Ishikawa (cell line): Measurements from ENCODE around the gene CD82.

Experiments
- CEBPB ChIP-seq: IDR thresholded peaks from 2 replicates; pipeline ENCODE4 v1.6.1; 2012
- CREB1 ChIP-seq: IDR thresholded peaks from 2 replicates; pipeline ENCODE4 v1.6.1; 2012; ENCODE audit warnings: low read depth
- EGR1 ChIP-seq: IDR thresholded peaks from 2 replicates; pipeline ENCODE4 v1.6.1; 2012
- EP300 ChIP-seq: IDR thresholded peaks from 2 replicates; pipeline ENCODE4 v1.6.1; 2012; ENCODE audit warnings: borderline replicate concordance
- FOXM1 ChIP-seq: IDR thresholded peaks from 2 replicates; pipeline ENCODE4 v1.6.1; 2012; ENCODE audit warnings: low read depth, borderline replicate concordance
- NFIC ChIP-seq: IDR thresholded peaks from 2 replicates; pipeline ENCODE4 v1.6.1; 2012
- RAD21 ChIP-seq: IDR thresholded peaks from 2 replicates; pipeline ENCODE4 v1.6.1; 2012; ENCODE audit warnings: low read depth
- REST ChIP-seq: IDR thresholded peaks from 2 replicates; pipeline ENCODE4 v1.6.1; 2012; ENCODE audit warnings: low read depth, mild to moderate bottlenecking
- TAF1 ChIP-seq: IDR thresholded peaks from 2 replicates; pipeline ENCODE4 v1.6.1; 2012; ENCODE audit warnings: low read depth, mild to moderate bottlenecking
- TCF12 ChIP-seq: IDR thresholded peaks from 2 replicates; pipeline ENCODE4 v1.6.1; 2012; ENCODE audit warnings: low read depth
- TEAD4 ChIP-seq: IDR thresholded peaks from 2 replicates; pipeline ENCODE4 v1.6.1; 2012
- USF1 ChIP-seq: IDR thresholded peaks from 2 replicates; pipeline ENCODE4 v1.6.1; 2012
- YY1 ChIP-seq: IDR thresholded peaks from 2 replicates; pipeline ENCODE4 v1.6.1; 2012; ENCODE audit warnings: low read depth
- ZBTB7A ChIP-seq: IDR thresholded peaks from 2 replicates; pipeline ENCODE4 v1.6.1; 2012; ENCODE audit warnings: low read depth
- TF ChIP-seq, protein P1 (sequence below): IDR thresholded peaks from 2 replicates; pipeline ENCODE4 v1.6.1; 2012

Gene CD82

DNA sequence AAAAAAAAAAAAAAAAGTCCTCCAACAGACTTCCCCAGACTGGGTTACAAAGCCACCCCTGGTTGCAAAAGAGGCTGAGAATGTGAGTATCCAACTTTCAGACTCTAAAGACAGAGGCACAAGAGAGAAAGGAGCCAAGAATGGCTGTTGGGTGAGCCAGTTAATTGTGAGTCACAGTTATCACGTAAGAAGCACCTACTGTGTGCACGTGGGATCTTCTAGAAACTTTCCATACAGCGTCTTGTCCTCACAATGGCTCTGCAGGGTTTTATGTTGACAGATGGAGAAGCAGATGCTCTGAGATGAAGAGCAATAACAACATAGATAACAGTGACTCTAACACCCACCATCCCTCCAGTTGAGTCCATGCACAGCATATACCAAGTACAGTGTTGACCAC is 41.0 kb downstream of the CD82 start:
- TF ChIP-seq CREB1 (no peak), ZBTB7A (no peak), USF1 (no peak), TEAD4 (no peak), NFIC (no peak), TAF1 (no peak), YY1 (no peak), FOXM1 (no peak), EP300 (no peak), EGR1 (no peak), RAD21 (no peak)
- TF ChIP-seq, protein P1, sequence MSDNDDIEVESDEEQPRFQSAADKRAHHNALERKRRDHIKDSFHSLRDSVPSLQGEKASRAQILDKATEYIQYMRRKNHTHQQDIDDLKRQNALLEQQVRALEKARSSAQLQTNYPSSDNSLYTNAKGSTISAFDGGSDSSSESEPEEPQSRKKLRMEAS: no peak

DNA sequence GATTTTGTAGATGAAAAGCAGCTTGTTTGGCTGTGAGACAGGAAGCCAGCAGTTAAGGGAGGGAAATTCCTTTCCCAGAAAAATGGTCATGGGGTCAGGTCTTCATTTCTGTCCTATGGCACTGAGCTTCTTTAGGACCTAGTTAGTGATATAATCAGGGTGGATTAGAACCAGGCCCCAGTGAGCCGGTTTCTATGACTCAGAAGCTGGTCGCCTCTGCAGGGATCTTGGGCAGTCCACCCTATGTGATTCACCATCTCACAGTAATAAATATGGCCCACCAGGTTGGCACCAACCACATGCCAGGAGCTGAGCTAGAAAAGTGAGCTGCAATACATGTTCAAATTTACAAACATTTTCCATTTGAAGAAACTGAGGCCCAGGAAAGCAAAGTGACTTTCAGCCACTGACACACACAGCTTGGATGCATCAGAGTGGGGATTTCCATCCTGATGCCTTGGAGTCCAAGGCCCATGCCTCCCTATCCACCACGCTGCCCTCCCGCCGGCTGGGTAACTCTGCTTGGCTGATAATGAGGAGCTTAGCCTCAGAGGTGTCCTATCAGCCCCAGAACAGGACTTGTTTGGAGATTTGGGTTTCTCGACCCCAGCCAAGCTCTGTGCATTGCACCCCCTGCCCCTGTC is 42.0 kb downstream of the CD82 start:
- TF ChIP-seq USF1: no peak
- TF ChIP-seq TAF1: no peak
- no peak for TF ChIP-seq RAD21
- TF ChIP-seq YY1: no peak
- no peak for TF ChIP-seq FOXM1
- TF ChIP-seq, protein P1: no peak
- TF ChIP-seq CREB1: no peak
- no peak for TF ChIP-seq EP300
- TF ChIP-seq REST: no peak
- no peak for TF ChIP-seq TCF12
- no peak for TF ChIP-seq CEBPB
- no peak for TF ChIP-seq NFIC
- TF ChIP-seq ZBTB7A: no peak
- TF ChIP-seq TEAD4: no peak
- no peak for TF ChIP-seq EGR1

GRCh38 chr11:44607987-44608386 is 42.5 kb downstream of the CD82 start:
- TF ChIP-seq EP300: no peak
- TF ChIP-seq NFIC: peak; percentile 35; the same call in 1 of the 2 replicates
- peak; percentile 77 for TF ChIP-seq CEBPB
- TF ChIP-seq TAF1: no peak

DNA sequence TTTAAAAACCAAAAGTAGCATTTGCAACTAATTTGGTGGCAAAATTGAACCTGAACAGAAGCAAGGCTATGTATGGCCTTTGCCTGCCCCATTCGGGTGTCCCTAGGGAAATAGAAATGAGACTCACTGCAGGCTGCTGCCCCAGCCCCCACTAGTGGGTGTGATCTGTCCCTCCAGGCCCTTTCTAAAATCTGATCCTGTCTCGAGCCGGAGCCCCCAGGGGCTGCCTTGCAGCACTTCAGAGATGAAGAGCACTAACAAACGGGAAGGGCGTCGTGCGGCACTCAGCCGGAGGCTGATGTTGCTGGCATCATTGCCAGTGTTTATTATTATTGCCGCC is 43.2 kb downstream of the CD82 start:
- no peak for TF ChIP-seq REST
- no peak for TF ChIP-seq ZBTB7A
- TF ChIP-seq TAF1: no peak
- TF ChIP-seq, protein P1: no peak
- no peak for TF ChIP-seq YY1
- TF ChIP-seq TCF12: no peak
- no peak for TF ChIP-seq NFIC
- TF ChIP-seq EGR1: no peak
- TF ChIP-seq CEBPB: no peak
- no peak for TF ChIP-seq TEAD4
- TF ChIP-seq RAD21: no peak
- no peak for TF ChIP-seq CREB1
- no peak for TF ChIP-seq FOXM1
- no peak for TF ChIP-seq EP300
- TF ChIP-seq USF1: no peak

DNA sequence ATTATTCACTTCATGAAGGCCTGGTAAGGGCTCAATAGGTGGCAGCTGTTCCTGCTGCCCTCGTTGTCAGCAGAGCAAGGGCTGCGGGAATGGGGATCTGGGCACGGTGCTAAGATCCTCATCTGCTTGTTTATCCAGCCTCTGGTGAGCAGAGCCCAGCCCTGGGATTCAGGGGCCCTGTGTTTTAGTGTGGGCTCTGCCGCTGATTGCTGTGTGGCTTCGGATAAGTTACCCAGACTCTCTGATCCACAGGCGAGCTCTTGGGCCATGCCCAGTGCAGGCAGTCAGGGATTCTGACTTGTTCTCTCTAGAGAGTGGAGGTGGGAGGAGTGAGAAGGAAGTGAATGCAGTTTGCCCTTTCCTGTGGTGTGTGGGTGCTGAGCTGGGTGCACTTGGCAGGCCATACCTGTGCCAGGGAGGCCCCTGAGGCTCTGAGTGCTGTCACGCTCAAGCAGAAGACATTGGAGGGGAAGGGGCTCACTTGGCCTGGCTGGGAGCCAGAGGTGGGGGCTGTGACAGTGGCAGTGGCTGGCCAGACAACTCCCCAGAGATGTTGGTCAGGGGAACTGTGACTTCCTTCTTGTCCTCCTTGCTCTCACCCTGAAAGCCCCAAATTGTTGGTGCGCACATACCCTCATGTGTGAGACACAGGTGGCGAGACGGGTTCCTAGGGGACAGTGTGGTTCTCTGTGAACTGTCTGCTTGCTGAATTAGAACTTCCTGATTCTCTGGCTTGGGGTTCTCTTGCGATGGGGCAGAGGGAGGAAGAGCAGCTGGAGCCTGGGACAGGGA is 43.7 kb downstream of the CD82 start:
- TF ChIP-seq ZBTB7A: no peak
- no peak for TF ChIP-seq EP300
- TF ChIP-seq NFIC: no peak
- TF ChIP-seq USF1: no peak
- TF ChIP-seq YY1: no peak
